SK-N-SH treated with all-trans-retinoic acid at 6 μM for 48 hours (cell line): ENCODE data around the gene CHMP2A.

ENCODE experiments used
- ZC3H10 ChIP-seq: fragments of 250-450 bp; sonication (Bioruptor Pico); IDR thresholded peaks from 2 replicates; pipeline ENCODE4 v1.5.1; 2021; ENCODE audit warnings: mild to moderate bottlenecking, moderate library complexity
- TF ChIP-seq, protein P1 (sequence below): fragments of 250-450 bp; sonication (Bioruptor Pico); IDR thresholded peaks from 2 replicates; pipeline ENCODE4 v1.5.1; 2020; ENCODE audit warnings: low read depth, mild to moderate bottlenecking, moderate library complexity

DNA sequence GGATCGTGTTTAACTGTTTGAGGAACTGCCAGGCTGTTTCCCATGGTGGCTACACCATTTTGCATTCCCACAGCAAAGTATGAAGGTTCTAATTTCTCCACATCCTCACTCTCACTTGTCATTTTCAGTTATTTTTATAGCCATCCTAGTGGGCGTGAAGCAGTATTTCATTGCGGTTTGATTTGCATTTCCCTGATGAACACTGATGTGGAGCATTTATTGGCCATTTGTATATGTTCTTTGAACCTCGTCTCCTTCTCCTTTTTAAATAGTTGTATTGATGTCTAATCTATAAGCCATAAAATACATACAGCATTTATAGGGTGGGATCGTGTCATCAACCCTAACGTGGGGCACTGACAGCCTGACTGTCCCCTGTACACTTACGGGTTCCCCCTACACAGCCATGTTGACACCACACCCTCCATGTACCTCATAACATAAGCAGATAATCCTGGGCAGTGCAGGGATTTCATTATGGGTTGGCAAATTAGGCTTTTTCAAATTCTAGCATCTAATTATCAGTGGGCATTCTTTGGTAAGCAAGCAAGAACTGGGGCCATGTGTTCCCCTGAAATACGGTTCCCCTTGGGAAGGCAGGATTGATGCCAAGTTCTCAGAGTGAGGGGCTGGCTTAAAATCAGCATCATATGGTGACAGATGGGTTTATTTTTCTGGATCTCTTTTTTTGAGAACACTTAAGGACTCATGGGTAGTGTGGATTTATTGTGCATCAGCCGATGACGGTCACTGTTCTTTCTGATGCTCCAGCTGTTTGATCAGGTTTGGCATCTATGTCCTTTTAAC, 23.7 kb downstream of the CHMP2A start:
- TF ChIP-seq, protein P1, sequence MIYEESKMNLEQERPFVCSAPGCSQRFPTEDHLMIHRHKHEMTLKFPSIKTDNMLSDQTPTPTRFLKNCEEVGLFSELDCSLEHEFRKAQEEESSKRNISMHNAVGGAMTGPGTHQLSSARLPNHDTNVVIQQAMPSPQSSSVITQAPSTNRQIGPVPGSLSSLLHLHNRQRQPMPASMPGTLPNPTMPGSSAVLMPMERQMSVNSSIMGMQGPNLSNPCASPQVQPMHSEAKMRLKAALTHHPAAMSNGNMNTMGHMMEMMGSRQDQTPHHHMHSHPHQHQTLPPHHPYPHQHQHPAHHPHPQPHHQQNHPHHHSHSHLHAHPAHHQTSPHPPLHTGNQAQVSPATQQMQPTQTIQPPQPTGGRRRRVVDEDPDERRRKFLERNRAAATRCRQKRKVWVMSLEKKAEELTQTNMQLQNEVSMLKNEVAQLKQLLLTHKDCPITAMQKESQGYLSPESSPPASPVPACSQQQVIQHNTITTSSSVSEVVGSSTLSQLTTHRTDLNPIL (CRISPR knock-in tag) = no peak
- TF ChIP-seq ZC3H10 (CRISPR knock-in tag) = no peak
